Keratinocyte (primary cell): ENCODE results near the gene CDCA4. TPM values are rescaled to one million over a fixed set of nuclear protein-coding genes. Genes with fewer than 3 reads are reported as not detected.

Experiments
- DNase-seq: peaks from one replicate; pipeline ENCODE4 v3.0.0-alpha.2; 2011; ENCODE audit warnings: low read depth, missing footprints, low spot score
- FAIRE-seq: peaks from 2 replicates; lab custom pipeline; 2011; peaks lifted over from hg19 to GRCh38; lab: Jason Lieb, UNC
- H2AFZ ChIP-seq: 2 replicates; pipeline ENCODE4 v1.6.0; 2012; ENCODE audit warnings: low read length, control low read depth, inconsistent platforms; ENCODE audit not compliant: control insufficient read depth
- H3K27ac ChIP-seq: 2 replicates; pipeline ENCODE4 v1.5.1; 2011; ENCODE audit warnings: low read length; ENCODE audit not compliant: control insufficient read depth, insufficient read depth
- H3K27me3 ChIP-seq: 3 replicates; pipeline ENCODE4 v1.6.0; 2011; ENCODE audit warnings: low read length; ENCODE audit not compliant: control insufficient read depth, insufficient read depth; ENCODE audit errors: extremely low read depth
- H3K36me3 ChIP-seq, 2 experiments: 2 replicates in 1 of 2; 3 replicates in 1 of 2; pipeline ENCODE4 v1.5.1; 2011; ENCODE audit warnings: low read length in 2 of 2, mild to moderate bottlenecking in 1 of 2; ENCODE audit not compliant: control insufficient read depth in 2 of 2, insufficient read depth in 2 of 2; ENCODE audit errors: extremely low read depth in 1 of 2
- H3K4me1 ChIP-seq: 3 replicates; pipeline ENCODE4 v1.5.1; 2011; ENCODE audit warnings: low read length; ENCODE audit not compliant: control insufficient read depth, insufficient read depth; ENCODE audit errors: extremely low read depth
- H3K4me2 ChIP-seq: 3 replicates; pipeline ENCODE4 v1.6.0; 2011; ENCODE audit warnings: low read depth, low read length; ENCODE audit not compliant: control insufficient read depth, insufficient read depth; ENCODE audit errors: extremely low read depth
- H3K4me3 ChIP-seq, 3 experiments: fragments of 200-600 bp in 1 of 3; sonication (generic) in 1 of 3; 2 replicates in 2 of 3; 3 replicates in 1 of 3; pipeline ENCODE4 v1.5.1; 2011 to 2016; ENCODE audit warnings: low read length in 3 of 3, mild to moderate bottlenecking in 3 of 3, control low read depth in 2 of 3, inconsistent platforms in 1 of 3, low read depth in 1 of 3, mixed read lengths in 1 of 3, mixed run types in 1 of 3, moderate library complexity in 1 of 3; ENCODE audit not compliant: control insufficient read depth in 2 of 3, insufficient read depth in 2 of 3; ENCODE audit errors: extremely low read depth in 1 of 3
- H3K79me2 ChIP-seq: 2 replicates; pipeline ENCODE4 v1.6.0; 2012; ENCODE audit warnings: low read length; ENCODE audit not compliant: control insufficient read depth, insufficient read depth
- H3K9ac ChIP-seq: 3 replicates; pipeline ENCODE4 v1.6.0; 2011; ENCODE audit warnings: low read length; ENCODE audit not compliant: control insufficient read depth, insufficient read depth; ENCODE audit errors: extremely low read depth
- H3K9me1 ChIP-seq: 3 replicates; pipeline ENCODE4 v1.6.0; 2011; ENCODE audit warnings: low read length; ENCODE audit not compliant: control insufficient read depth, insufficient read depth; ENCODE audit errors: extremely low read depth
- H3K9me3 ChIP-seq: 2 replicates; pipeline ENCODE4 v1.5.1; 2012; ENCODE audit warnings: low read depth, low read length; ENCODE audit not compliant: control insufficient read depth
- H4K20me1 ChIP-seq: 3 replicates; pipeline ENCODE4 v1.6.0; 2011; ENCODE audit warnings: low read length; ENCODE audit not compliant: control insufficient read depth, insufficient read depth; ENCODE audit errors: extremely low read depth
- EZH2 ChIP-seq: IDR thresholded peaks from one replicate; pipeline ENCODE4 v1.6.1; 2012; ENCODE audit warnings: inconsistent platforms, mild to moderate bottlenecking, low read length, moderate library complexity
- dilution Hi-C: fragments of 300-500 bp; cut with MboI; formaldehyde crosslinking; loops from one replicate; pipeline ENCODE4 v1.7.0; 2020; ENCODE audit warnings: low sequenced_read_pairs; ENCODE audit not compliant: extremely low pct_ligation_motif_present
- polyA plus RNA-seq, 5 experiments: library from polyadenylated mRNA; depleted of rRNA in 3 of 5; stranded (reverse) in 3 of 5; stranded (forward) in 1 of 5; unstranded in 1 of 5; fragments of >200 nt; gene quantifications; 1 replicate in 1 of 5; 2 replicates in 3 of 5; 3 replicates in 1 of 5; pipeline versions ENCODE4 v1.2.1 to v1.2.3, GENCODE V29; 2011 to 2012; ENCODE audit warnings: missing spikeins in 2 of 5, low read depth in 1 of 5, low replicate concordance in 1 of 5
- TF ChIP-seq, protein P1 (sequence below), 3 experiments: IDR thresholded peaks in 1 of 3; conservative IDR thresholded peaks in 1 of 3; optimal IDR thresholded peaks in 1 of 3; 2 replicates in 2 of 3; 3 replicates in 1 of 3; pipeline versions ENCODE3 to v1.5.1; 2011; ENCODE audit warnings: low read length in 3 of 3, mild to moderate bottlenecking in 3 of 3, moderate library complexity in 2 of 3, control low read depth in 1 of 3, inconsistent platforms in 1 of 3; ENCODE audit not compliant: insufficient read depth in 2 of 3; ENCODE audit errors: extremely low read depth in 1 of 3

Gene CDCA4
- polyA plus RNA-seq, 1 donor (not counting 4 experiments of a cell fraction or from before 2014, with no cell fraction given): 35.7 TPM

GRCh38 chr14:105018414-105018813 lies 2.5 kb downstream of the CDCA4 start:
- Histone ChIP-seq H3K9ac (peak overlapping the region; percentile 39), H3K79me2 (peaks cover 82% of the 10 kb centered on the region), H3K4me2 (peak overlapping the region; percentile 100), H2AFZ (no peak overlapping the region), H3K9me1 (peaks cover 6% of the 10 kb centered on the region), H3K36me3 (peaks cover 0 to 18% of the 10 kb centered on the region in 2 experiments), H3K27ac (peak overlapping the region; percentile 25), H3K9me3 (no peaks in the 10 kb centered on the region), H3K27me3 (no peaks in the 10 kb centered on the region), H4K20me1 (peaks cover 39% of the 10 kb centered on the region), H3K4me3 (peak overlapping the region in 2 of 3 experiments; percentile 36 to 59), H3K4me1 (peaks cover 71% of the 10 kb centered on the region)
- dilution Hi-C loops: no loop called here
- no peak for DNase-seq
- TF ChIP-seq, protein P1, sequence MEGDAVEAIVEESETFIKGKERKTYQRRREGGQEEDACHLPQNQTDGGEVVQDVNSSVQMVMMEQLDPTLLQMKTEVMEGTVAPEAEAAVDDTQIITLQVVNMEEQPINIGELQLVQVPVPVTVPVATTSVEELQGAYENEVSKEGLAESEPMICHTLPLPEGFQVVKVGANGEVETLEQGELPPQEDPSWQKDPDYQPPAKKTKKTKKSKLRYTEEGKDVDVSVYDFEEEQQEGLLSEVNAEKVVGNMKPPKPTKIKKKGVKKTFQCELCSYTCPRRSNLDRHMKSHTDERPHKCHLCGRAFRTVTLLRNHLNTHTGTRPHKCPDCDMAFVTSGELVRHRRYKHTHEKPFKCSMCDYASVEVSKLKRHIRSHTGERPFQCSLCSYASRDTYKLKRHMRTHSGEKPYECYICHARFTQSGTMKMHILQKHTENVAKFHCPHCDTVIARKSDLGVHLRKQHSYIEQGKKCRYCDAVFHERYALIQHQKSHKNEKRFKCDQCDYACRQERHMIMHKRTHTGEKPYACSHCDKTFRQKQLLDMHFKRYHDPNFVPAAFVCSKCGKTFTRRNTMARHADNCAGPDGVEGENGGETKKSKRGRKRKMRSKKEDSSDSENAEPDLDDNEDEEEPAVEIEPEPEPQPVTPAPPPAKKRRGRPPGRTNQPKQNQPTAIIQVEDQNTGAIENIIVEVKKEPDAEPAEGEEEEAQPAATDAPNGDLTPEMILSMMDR (optimal IDR thresholded peaks at IDR 0.05 in 1 of 3, IDR thresholded peaks at IDR 0.05 in 1 of 3, conservative IDR thresholded peaks at IDR 0.05 in 1 of 3; ENCODE audit: extremely low read depth in 1 of 3, insufficient read depth in 2 of 3, low read length in 3 of 3): no peak
- TF ChIP-seq EZH2: no peak
- FAIRE-seq: no peak

GRCh38 chr14:105015905-105016304 lies 5.0 kb downstream of the CDCA4 start:
- Histone ChIP-seq H3K79me2 (peaks cover 100% of the 10 kb centered on the region), H3K9me1 (peaks cover 6% of the 10 kb centered on the region), H3K4me1 (peaks cover 62% of the 10 kb centered on the region), H3K27ac (peak overlapping the region; percentile 71), H3K9me3 (no peaks in the 10 kb centered on the region), H2AFZ (no peak overlapping the region), H3K4me2 (peak overlapping the region; percentile 100), H3K9ac (peak overlapping the region; percentile 65), H3K36me3 (peaks cover 14 to 29% of the 10 kb centered on the region in 2 experiments), H4K20me1 (peaks cover 56% of the 10 kb centered on the region), H3K4me3 (peak overlapping the region in 1 of 3 experiments; percentile 39), H3K27me3 (no peaks in the 10 kb centered on the region)
- no peak for DNase-seq
- dilution Hi-C loops: no loop called here
- TF ChIP-seq EZH2: no peak
- TF ChIP-seq, protein P1 (optimal IDR thresholded peaks at IDR 0.05 in 1 of 3, IDR thresholded peaks at IDR 0.05 in 1 of 3, conservative IDR thresholded peaks at IDR 0.05 in 1 of 3; ENCODE audit: extremely low read depth in 1 of 3, insufficient read depth in 2 of 3, low read length in 3 of 3): no peak
- no peak for FAIRE-seq
